Measurements from ENCODE around the gene OR1J2. TPM values are rescaled to one million over a fixed set of nuclear protein-coding genes. Genes with fewer than 3 reads are reported as not detected.
A peak's percentile ranks its signal among the peaks of the same experiment; 100 is the strongest.
"Not testable (repeated sequence)": the region's sequence is repeated elsewhere in the genome, so short reads cannot be mapped to it uniquely, and the experiment has no call there.

OR1J2 gene
- total RNA-seq, 6 donors from 2014 or later: 0.61 TPM; not detected in 5

DNA sequence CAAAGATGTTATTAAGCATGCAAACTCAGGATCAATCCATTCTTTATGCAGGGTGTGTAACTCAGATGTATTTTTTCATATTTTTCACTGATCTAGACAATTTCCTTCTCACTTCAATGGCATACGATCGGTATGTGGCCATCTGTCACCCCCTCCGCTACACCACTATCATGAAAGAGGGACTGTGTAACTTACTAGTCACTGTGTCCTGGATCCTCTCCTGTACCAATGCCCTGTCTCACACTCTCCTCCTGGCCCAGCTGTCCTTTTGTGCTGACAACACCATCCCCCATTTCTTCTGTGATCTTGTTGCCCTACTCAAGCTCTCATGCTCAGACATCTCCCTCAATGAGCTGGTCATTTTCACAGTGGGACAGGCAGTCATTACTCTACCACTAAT, 8.8 kb downstream of the OR1J2 start:
- WGBS, 2 donors: 92 to 93% methylated on average over 3 of the region's 3 CpGs
- no peaks in the 10 kb centered on the region for H3K36me3 ChIP-seq
- H3K4me3 ChIP-seq: no peak overlapping the region
- DNase-seq: no peak
- H3K4me1 ChIP-seq: no peaks in the 10 kb centered on the region
- no peaks in the 10 kb centered on the region for H3K27me3 ChIP-seq
- no peak for ATAC-seq (ENCODE audit: low FRiP score in 2 of 2)
- TF ChIP-seq POLR2A (IDR thresholded peaks at IDR 0.05) (no peak), POLR2AphosphoS5 (IDR thresholded peaks at IDR 0.05) (no peak), EP300 (IDR thresholded peaks at IDR 0.05) (no peak)
- TF ChIP-seq, protein P1, sequence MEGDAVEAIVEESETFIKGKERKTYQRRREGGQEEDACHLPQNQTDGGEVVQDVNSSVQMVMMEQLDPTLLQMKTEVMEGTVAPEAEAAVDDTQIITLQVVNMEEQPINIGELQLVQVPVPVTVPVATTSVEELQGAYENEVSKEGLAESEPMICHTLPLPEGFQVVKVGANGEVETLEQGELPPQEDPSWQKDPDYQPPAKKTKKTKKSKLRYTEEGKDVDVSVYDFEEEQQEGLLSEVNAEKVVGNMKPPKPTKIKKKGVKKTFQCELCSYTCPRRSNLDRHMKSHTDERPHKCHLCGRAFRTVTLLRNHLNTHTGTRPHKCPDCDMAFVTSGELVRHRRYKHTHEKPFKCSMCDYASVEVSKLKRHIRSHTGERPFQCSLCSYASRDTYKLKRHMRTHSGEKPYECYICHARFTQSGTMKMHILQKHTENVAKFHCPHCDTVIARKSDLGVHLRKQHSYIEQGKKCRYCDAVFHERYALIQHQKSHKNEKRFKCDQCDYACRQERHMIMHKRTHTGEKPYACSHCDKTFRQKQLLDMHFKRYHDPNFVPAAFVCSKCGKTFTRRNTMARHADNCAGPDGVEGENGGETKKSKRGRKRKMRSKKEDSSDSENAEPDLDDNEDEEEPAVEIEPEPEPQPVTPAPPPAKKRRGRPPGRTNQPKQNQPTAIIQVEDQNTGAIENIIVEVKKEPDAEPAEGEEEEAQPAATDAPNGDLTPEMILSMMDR (IDR thresholded peaks at IDR 0.05): no peak
- no peak overlapping the region for H3K27ac ChIP-seq
- no peaks in the 10 kb centered on the region for H3K9me3 ChIP-seq

DNA sequence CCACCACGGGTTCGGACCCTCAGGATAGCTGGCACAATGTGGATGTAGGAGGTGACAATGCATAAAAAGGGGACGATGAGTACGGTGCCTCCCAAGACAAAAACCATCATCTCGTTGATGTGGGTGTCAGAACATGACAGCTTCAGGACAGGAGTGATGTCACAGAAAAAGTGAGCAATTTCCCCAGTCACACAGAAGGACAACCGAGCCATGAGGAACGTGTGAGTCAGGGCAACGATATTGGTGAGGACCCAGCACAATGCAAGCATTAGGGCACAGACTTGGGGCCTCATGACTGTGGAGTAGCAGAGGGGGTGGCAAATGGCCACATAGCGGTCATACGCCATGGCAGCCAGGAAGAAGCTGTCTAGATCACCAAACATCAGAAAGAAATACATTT, 16.0 kb downstream of the OR1J2 start:
- no peak overlapping the region for H3K4me3 ChIP-seq
- 79 to 85% methylated on average over 10 of the region's 10 CpGs for WGBS, 2 donors
- ATAC-seq (ENCODE audit: low FRiP score in 2 of 2): no peak
- DNase-seq: no peak
- TF ChIP-seq, protein P1 (IDR thresholded peaks at IDR 0.05): no peak
- no peak for TF ChIP-seq EP300 (IDR thresholded peaks at IDR 0.05)
- TF ChIP-seq POLR2A (IDR thresholded peaks at IDR 0.05): no peak
- TF ChIP-seq POLR2AphosphoS5 (IDR thresholded peaks at IDR 0.05): no peak
- no peaks in the 10 kb centered on the region for H3K27me3 ChIP-seq
- H3K9me3 ChIP-seq: no peaks in the 10 kb centered on the region
- no peaks in the 10 kb centered on the region for H3K4me1 ChIP-seq
- no peaks in the 10 kb centered on the region for H3K36me3 ChIP-seq
- H3K27ac ChIP-seq: no peak overlapping the region

DNA sequence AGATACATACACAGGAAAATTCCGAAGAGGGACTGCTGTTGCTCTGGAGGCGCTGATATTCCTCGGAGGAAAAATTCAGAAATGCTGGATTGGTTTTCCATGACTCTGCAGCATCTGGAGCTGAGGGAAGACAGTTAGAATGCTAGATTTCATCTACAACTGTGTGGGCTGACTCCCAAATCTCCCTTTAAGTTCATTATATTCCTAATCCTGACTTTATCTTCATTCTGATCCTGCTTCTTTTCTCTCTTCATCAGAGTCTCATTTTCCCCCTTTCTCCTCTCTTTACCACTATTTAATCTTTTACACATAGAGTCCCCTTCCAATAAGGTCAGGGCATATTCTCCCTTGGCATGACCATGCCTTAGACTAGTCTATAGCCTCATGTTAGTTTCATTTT, 16.6 kb downstream of the OR1J2 start, which contains the start of gene OR1N1:
Gene OR1N1 (minus strand): TSS at position 101 of the 400 bp plus-strand sequence. CDS start 0 bp downstream, at position 101.
- Histone ChIP-seq H3K9me3 (no peaks in the 10 kb centered on the region), H3K27ac (no peak within 1 kb of the TSS), H3K4me3 (no peak within 1 kb of the TSS), H3K36me3 (no peaks in the 10 kb centered on the region), H3K4me1 (no peaks in the 10 kb centered on the region), H3K27me3 (no peaks in the 10 kb centered on the region)
- no peak for TF ChIP-seq POLR2A (IDR thresholded peaks at IDR 0.05)
- no peak for TF ChIP-seq POLR2AphosphoS5 (IDR thresholded peaks at IDR 0.05)
- TF ChIP-seq, protein P1 (IDR thresholded peaks at IDR 0.05): no peak
- no peak for TF ChIP-seq EP300 (IDR thresholded peaks at IDR 0.05)
- DNase-seq (no peak), ATAC-seq (ENCODE audit: low FRiP score in 2 of 2) (no peak)
- WGBS, 2 donors: 76 to 88% methylated on average over 3 of the region's 3 CpGs

DNA sequence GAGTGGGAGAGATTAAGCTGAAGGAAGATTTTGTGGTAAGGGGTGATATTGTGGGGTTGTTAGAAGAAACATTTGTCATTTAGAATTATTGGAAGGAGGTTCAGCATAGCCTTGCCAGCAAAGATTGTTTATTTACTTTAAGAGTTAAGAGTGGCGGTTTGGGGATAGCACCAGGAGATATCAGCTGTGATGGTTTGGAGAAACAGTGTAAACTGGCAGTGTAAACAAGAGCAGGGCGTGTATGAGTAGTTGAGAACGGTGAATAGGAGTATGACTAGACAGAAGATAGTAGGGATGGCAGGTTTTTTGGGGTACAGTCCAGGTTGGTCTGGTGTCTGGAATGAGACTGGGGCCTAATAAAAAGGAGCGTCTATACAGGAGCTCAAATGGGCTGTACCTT, 20.6 kb downstream of the OR1J2 start:
- H3K4me3 ChIP-seq; H3K36me3 ChIP-seq; H3K4me1 ChIP-seq; H3K9me3 ChIP-seq; H3K27me3 ChIP-seq; H3K27ac ChIP-seq; ATAC-seq (ENCODE audit: low FRiP score in 2 of 2); DNase-seq: not testable (repeated sequence)
- WGBS, 2 donors: 56 to 59% methylated on average over 4 of the region's 4 CpGs

DNA sequence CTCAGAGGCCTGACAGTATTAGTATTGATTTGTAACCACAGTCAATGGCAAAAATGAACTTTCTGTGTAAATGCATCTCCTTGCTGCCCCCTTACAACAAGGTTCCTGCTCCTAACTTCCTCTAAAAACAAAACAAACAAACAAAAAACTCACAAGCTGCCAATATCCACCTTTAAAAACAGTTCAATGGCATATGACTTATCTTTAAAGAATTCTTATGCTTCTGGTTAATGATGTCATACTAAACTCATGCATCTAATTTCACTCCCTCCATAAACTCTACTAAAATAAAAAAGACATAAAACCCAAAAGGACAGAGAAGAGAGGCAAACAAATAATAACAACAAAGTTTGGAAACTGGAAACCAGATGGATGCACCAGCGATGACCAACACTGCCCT, 25.5 kb downstream of the OR1J2 start:
- H3K4me3 ChIP-seq: no peak overlapping the region
- DNase-seq (no peak), ATAC-seq (ENCODE audit: low FRiP score in 2 of 2) (no peak)
- TF ChIP-seq EP300 (IDR thresholded peaks at IDR 0.05) (no peak), POLR2A (IDR thresholded peaks at IDR 0.05) (no peak), POLR2AphosphoS5 (IDR thresholded peaks at IDR 0.05) (no peak)
- TF ChIP-seq, protein P1 (IDR thresholded peaks at IDR 0.05): no peak
- H3K36me3 ChIP-seq: no peaks in the 10 kb centered on the region
- no peaks in the 10 kb centered on the region for H3K9me3 ChIP-seq
- H3K27ac ChIP-seq: no peak overlapping the region
- no peaks in the 10 kb centered on the region for H3K4me1 ChIP-seq
- WGBS, 2 donors: 97 to 98% methylated on average over 1 of the region's 1 CpG
- H3K27me3 ChIP-seq: no peaks in the 10 kb centered on the region

DNA sequence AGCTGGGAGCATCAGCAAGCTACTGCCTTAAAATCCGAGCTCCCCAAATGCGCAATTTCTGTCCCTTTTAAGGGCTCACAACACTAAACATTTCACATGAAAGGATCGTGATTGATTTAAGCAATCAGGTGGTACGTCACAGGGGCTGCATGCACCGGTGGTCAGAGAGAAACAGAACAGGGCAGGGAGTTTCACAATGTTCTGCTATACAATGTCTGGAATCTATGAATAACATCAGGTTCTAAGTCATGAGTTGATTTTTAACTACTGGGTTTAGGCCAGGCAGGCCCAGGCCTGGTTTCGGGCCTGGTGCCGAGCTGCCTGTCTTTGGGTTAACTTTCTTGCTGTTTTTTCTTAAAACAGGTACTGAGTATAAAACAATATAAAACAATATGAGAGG, 26.5 kb downstream of the OR1J2 start:
- not testable (repeated sequence) for H3K36me3 ChIP-seq; H3K9me3 ChIP-seq; H3K4me1 ChIP-seq; H3K4me3 ChIP-seq; ATAC-seq (ENCODE audit: low FRiP score in 2 of 2); H3K27me3 ChIP-seq; H3K27ac ChIP-seq
- 68 to 70% methylated on average over 7 of the region's 7 CpGs for WGBS, 2 donors
- DNase-seq: peak in 1 of 2 donors; percentile 3
